HG03571 (cell line): Measurements from ENCODE around the gene NUBP1.

Source experiments
- ATAC-seq: cut with Tn5 transposase; IDR thresholded peaks from one replicate; pipeline ENCODE4 v1.9.1; 2021; ENCODE audit not compliant: unreplicated experiment

NUBP1 gene

GRCh38 chr16:10799736-10800135, 56.1 kb downstream of the NUBP1 start:
- no peak for ATAC-seq

GRCh38 chr16:10805334-10805733, 61.7 kb downstream of the NUBP1 start:
- ATAC-seq = no peak

GRCh38 chr16:10806698-10807097, 63.1 kb downstream of the NUBP1 start:
- no peak for ATAC-seq

GRCh38 chr16:10808218-10808617, 64.6 kb downstream of the NUBP1 start:
- ATAC-seq = no peak

- ATAC-seq = no peak
Observed at GRCh38 chr16:10808850-10809249, 65.2 kb downstream of the NUBP1 start.

- no peak for ATAC-seq
Observed at GRCh38 chr16:10809706-10810105, 66.1 kb downstream of the NUBP1 start.

- peak; percentile 78 for ATAC-seq
Observed at GRCh38 chr16:10812312-10813098, 68.9 kb downstream of the NUBP1 start.

GRCh38 chr16:10813099-10813455, 69.4 kb downstream of the NUBP1 start:
- no peak for ATAC-seq

- no peak for ATAC-seq
Observed at GRCh38 chr16:10817514-10817913, 73.9 kb downstream of the NUBP1 start.

GRCh38 chr16:10817963-10818941, 74.6 kb downstream of the NUBP1 start, which contains the start of gene TVP23A:
TSS of gene TVP23A (minus strand) at chr16:10818794. CDS start at chr16:10818493, 301 bp downstream.
- no peak for ATAC-seq
